HEK293 (cell line): ENCODE measurements around the gene THAP7.

Experiments used
- CTCF ChIA-PET: fragments of 350-600 bp; formaldehyde crosslinking; extraction: SDS; loops from one replicate; lab custom pipeline; 2021; ENCODE audit warnings: antibody characterized with exemption; lab: Yijun Ruan, JAX
- POLR2A ChIA-PET: fragments of 300-600 bp; formaldehyde crosslinking; extraction: SDS; loops from one replicate; lab custom pipeline; 2020; ENCODE audit warnings: antibody characterized with exemption, inconsistent platforms; lab: Yijun Ruan, JAX
- H3K27ac ChIP-seq: fragments of 200-500 bp; sonication (Bioruptor generic); 2 replicates; pipeline ENCODE4 v1.5.1; 2014; ENCODE audit warnings: low read depth, low read length, control low read depth, inconsistent platforms; ENCODE audit errors: extremely low read depth
- H3K36me3 ChIP-seq, 2 experiments: fragments of 200-500 bp in 1 of 2; sonication (Bioruptor generic) in 1 of 2; 1 replicate in 1 of 2; 2 replicates in 1 of 2; pipeline ENCODE4 v1.5.1; 2014 to 2017; ENCODE audit warnings: inconsistent platforms in 2 of 2, low read length in 2 of 2; ENCODE audit not compliant: control insufficient read depth in 2 of 2, insufficient read depth in 1 of 2
- H3K4me1 ChIP-seq: fragments of 200-500 bp; sonication (Bioruptor generic); 2 replicates; pipeline ENCODE4 v1.5.1; 2014; ENCODE audit warnings: mild to moderate bottlenecking, low read length, inconsistent platforms; ENCODE audit not compliant: control insufficient read depth, insufficient read depth
- H3K4me3 ChIP-seq: 2 replicates; pipeline ENCODE4 v1.5.1; 2011; ENCODE audit warnings: low read depth, mild to moderate bottlenecking, control low read depth, low read length, moderate library complexity
- H3K9me3 ChIP-seq: fragments of 200-500 bp; sonication (Bioruptor generic); 2 replicates; pipeline ENCODE4 v1.5.1; 2014; ENCODE audit warnings: low read depth, low read length, inconsistent platforms; ENCODE audit not compliant: control insufficient read depth, insufficient read depth
- GLIS1 ChIP-seq: fragments of 450-650 bp; formaldehyde crosslinking; IDR thresholded peaks from 2 replicates; pipeline ENCODE4 v1.5.1; 2016; ENCODE audit warnings: missing biosample characterization, missing genetic modification characterization
- GLIS2 ChIP-seq: fragments of 450-650 bp; formaldehyde crosslinking; IDR thresholded peaks from 2 replicates; pipeline ENCODE4 v1.5.1; 2016; ENCODE audit warnings: missing biosample characterization, missing genetic modification characterization
- KLF16 ChIP-seq: fragments of 450-650 bp; formaldehyde crosslinking; IDR thresholded peaks from 2 replicates; pipeline ENCODE4 v1.5.1; 2017; ENCODE audit warnings: missing biosample characterization, missing genetic modification characterization
- MYNN ChIP-seq: fragments of 450-650 bp; formaldehyde crosslinking; IDR thresholded peaks from 2 replicates; pipeline ENCODE4 v1.5.1; 2016; ENCODE audit warnings: missing biosample characterization, missing genetic modification characterization, borderline replicate concordance
- PRDM1 ChIP-seq: fragments of 450-650 bp; formaldehyde crosslinking; IDR thresholded peaks from 2 replicates; pipeline ENCODE4; 2016; ENCODE audit warnings: missing biosample characterization, missing genetic modification characterization
- ZBTB6 ChIP-seq: fragments of 450-650 bp; formaldehyde crosslinking; IDR thresholded peaks from 2 replicates; pipeline ENCODE4 v1.5.1; 2017; ENCODE audit warnings: missing biosample characterization, missing genetic modification characterization
- ZFHX2 ChIP-seq: fragments of 450-650 bp; formaldehyde crosslinking; conservative IDR thresholded peaks from 2 replicates; pipeline ENCODE4 v1.5.1; 2016; ENCODE audit warnings: missing biosample characterization, missing genetic modification characterization
- ZFP69B ChIP-seq: fragments of 450-650 bp; formaldehyde crosslinking; IDR thresholded peaks from 2 replicates; pipeline ENCODE4 v1.5.1; 2016; ENCODE audit warnings: missing biosample characterization, missing genetic modification characterization
- ZIC2 ChIP-seq: fragments of 450-650 bp; formaldehyde crosslinking; IDR thresholded peaks from 2 replicates; pipeline ENCODE4 v1.5.1; 2016; ENCODE audit warnings: missing biosample characterization, missing genetic modification characterization
- ZNF114 ChIP-seq: fragments of 450-650 bp; formaldehyde crosslinking; IDR thresholded peaks from 2 replicates; pipeline ENCODE4 v1.5.0; 2017; ENCODE audit warnings: missing biosample characterization, missing genetic modification characterization
- ZNF184 ChIP-seq: fragments of 450-650 bp; IDR thresholded peaks from 2 replicates; pipeline ENCODE4 v1.5.1; 2018; ENCODE audit warnings: missing biosample characterization, mild to moderate bottlenecking, missing genetic modification characterization
- ZNF202 ChIP-seq: fragments of 450-650 bp; formaldehyde crosslinking; IDR thresholded peaks from 2 replicates; pipeline ENCODE4 v1.5.1; 2016; ENCODE audit warnings: missing biosample characterization, missing genetic modification characterization, borderline replicate concordance
- ZNF324 ChIP-seq: fragments of 450-650 bp; formaldehyde crosslinking; IDR thresholded peaks from 2 replicates; pipeline ENCODE4 v1.5.1; 2016; ENCODE audit warnings: missing biosample characterization, missing genetic modification characterization
- ZNF366 ChIP-seq: fragments of 450-650 bp; formaldehyde crosslinking; conservative IDR thresholded peaks from 2 replicates; pipeline ENCODE4 v1.5.1; 2016; ENCODE audit warnings: missing biosample characterization, missing genetic modification characterization
- ZNF423 ChIP-seq: fragments of 450-650 bp; formaldehyde crosslinking; IDR thresholded peaks from 2 replicates; pipeline ENCODE4 v1.5.1; 2016; ENCODE audit warnings: missing biosample characterization, missing genetic modification characterization
- ZNF433 ChIP-seq: fragments of 450-650 bp; formaldehyde crosslinking; IDR thresholded peaks from 2 replicates; pipeline ENCODE4 v1.5.1; 2016; ENCODE audit warnings: missing biosample characterization, missing genetic modification characterization, low read depth
- ZNF488 ChIP-seq: fragments of 450-650 bp; formaldehyde crosslinking; IDR thresholded peaks from 2 replicates; pipeline ENCODE4 v1.5.1; 2016; ENCODE audit warnings: missing biosample characterization, missing genetic modification characterization
- ZNF501 ChIP-seq: fragments of 450-650 bp; formaldehyde crosslinking; IDR thresholded peaks from 2 replicates; pipeline ENCODE4 v1.5.1; 2016; ENCODE audit warnings: missing biosample characterization, missing genetic modification characterization
- ZNF513 ChIP-seq: fragments of 450-650 bp; IDR thresholded peaks from 2 replicates; pipeline ENCODE4 v1.5.1; 2018; ENCODE audit warnings: missing biosample characterization, missing genetic modification characterization
- ZNF544 ChIP-seq: fragments of 450-650 bp; formaldehyde crosslinking; IDR thresholded peaks from 2 replicates; pipeline ENCODE4 v1.5.0; 2017; ENCODE audit warnings: missing biosample characterization, missing genetic modification characterization
- ZNF558 ChIP-seq: fragments of 450-650 bp; formaldehyde crosslinking; IDR thresholded peaks from 2 replicates; pipeline ENCODE4 v1.5.1; 2016; ENCODE audit warnings: missing biosample characterization, missing genetic modification characterization
- ZNF658 ChIP-seq: fragments of 450-650 bp; formaldehyde crosslinking; IDR thresholded peaks from 2 replicates; pipeline ENCODE4; 2016; ENCODE audit warnings: missing biosample characterization, missing genetic modification characterization
- ZNF660 ChIP-seq: fragments of 450-650 bp; IDR thresholded peaks from 2 replicates; pipeline ENCODE4 v1.5.1; 2018; ENCODE audit warnings: missing biosample characterization, mild to moderate bottlenecking, missing genetic modification characterization
- TF ChIP-seq, protein P1 (sequence below): fragments of 450-650 bp; formaldehyde crosslinking; IDR thresholded peaks from 2 replicates; pipeline ENCODE4 v1.5.1; 2016; ENCODE audit warnings: missing biosample characterization, missing genetic modification characterization, borderline replicate concordance

The THAP7 gene

DNA sequence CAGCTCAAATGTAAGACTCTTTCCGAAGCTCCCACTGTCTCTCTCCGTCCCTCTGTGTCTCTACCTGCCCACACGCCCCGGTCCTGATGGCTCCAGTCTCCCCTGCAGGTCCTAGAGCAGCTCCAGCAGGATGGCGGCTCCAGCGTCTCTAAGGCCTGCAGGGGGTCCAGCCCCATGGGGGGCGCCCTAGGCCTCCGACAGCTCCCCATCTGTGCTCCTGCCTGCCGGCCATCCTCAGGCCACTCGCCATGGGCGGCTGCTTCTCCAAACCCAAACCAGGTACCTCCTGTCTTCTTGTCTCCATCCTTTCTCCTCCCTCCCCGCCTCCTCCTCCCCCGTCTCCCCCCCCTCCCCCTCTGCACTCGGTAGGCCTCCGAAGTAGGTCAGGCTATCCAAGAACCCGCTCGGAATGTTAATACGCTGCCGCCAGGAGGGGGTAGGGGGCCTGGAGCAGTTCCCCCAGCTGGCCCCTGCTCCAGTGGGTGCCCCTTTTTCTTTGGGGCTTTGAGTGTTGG, 34.2 kb downstream of the THAP7 start:
- no peaks in the 10 kb centered on the region for H3K9me3 ChIP-seq
- no peaks in the 10 kb centered on the region for H3K36me3 ChIP-seq
- no peaks in the 10 kb centered on the region for H3K4me1 ChIP-seq
- peak; percentile 98 for TF ChIP-seq ZBTB6 (tag by site-specific recombination)
- no peak for TF ChIP-seq ZNF658 (tag by site-specific recombination)
- peak; percentile 68 for TF ChIP-seq ZIC2 (tag by site-specific recombination)
- no peak for TF ChIP-seq ZNF366 (tag by site-specific recombination)
- TF ChIP-seq ZNF501 (tag by site-specific recombination) = no peak
- TF ChIP-seq ZNF488 = no peak
- TF ChIP-seq ZNF324 (tag by site-specific recombination) = no peak
- TF ChIP-seq GLIS1 (tag by site-specific recombination) = peak; percentile 55
- TF ChIP-seq GLIS2 (tag by site-specific recombination) = peak; percentile 50; the same call in 1 of the 2 replicates
- H3K27ac ChIP-seq = no peak overlapping the region
- H3K4me3 ChIP-seq = no peak overlapping the region
- POLR2A ChIA-PET = interaction anchor here (3.4 kb wide), 1 partner anchor 15 kb away, joined by 19 read pairs; the partner anchor contains the start of gene LZTR1
- CTCF ChIA-PET = interaction anchor here (0.7 to 1.9 kb wide), 5 partner anchors 8 to 101 kb away, joined by 3 to 8 read pairs (median 4); partner anchors contain the start of gene LZTR1

GRCh38 chr22:20966883-20967696, 34.8 kb downstream of the THAP7 start, which contains the start of gene AIFM3:
AIFM3 (plus strand) TSS chr22:20967255; CDS start chr22:20967945, 690 bp downstream.
- POLR2A ChIA-PET = interaction anchor here (3.4 kb wide), 1 partner anchor 15 kb away, joined by 19 read pairs; the partner anchor contains the start of gene LZTR1
- H3K4me1 ChIP-seq = no peaks in the 10 kb centered on the region
- CTCF ChIA-PET = interaction anchor here (0.8 to 1.9 kb wide), 3 partner anchors 9 to 53 kb away, joined by 3 to 8 read pairs (median 4); partner anchors contain the start of gene LZTR1
- H3K36me3 ChIP-seq = no peaks in the 10 kb centered on the region
- TF ChIP-seq KLF16 = no peak
- TF ChIP-seq ZNF660 (tag by site-specific recombination) = no peak
- peak; percentile 41 for TF ChIP-seq ZFHX2 (tag by site-specific recombination)
- TF ChIP-seq ZNF513 = no peak
- no peak for TF ChIP-seq ZNF202 (tag by site-specific recombination)
- H3K9me3 ChIP-seq = no peaks in the 10 kb centered on the region
- no peak within 1 kb of the TSS for H3K27ac ChIP-seq
- H3K4me3 ChIP-seq = no peak within 1 kb of the TSS

DNA sequence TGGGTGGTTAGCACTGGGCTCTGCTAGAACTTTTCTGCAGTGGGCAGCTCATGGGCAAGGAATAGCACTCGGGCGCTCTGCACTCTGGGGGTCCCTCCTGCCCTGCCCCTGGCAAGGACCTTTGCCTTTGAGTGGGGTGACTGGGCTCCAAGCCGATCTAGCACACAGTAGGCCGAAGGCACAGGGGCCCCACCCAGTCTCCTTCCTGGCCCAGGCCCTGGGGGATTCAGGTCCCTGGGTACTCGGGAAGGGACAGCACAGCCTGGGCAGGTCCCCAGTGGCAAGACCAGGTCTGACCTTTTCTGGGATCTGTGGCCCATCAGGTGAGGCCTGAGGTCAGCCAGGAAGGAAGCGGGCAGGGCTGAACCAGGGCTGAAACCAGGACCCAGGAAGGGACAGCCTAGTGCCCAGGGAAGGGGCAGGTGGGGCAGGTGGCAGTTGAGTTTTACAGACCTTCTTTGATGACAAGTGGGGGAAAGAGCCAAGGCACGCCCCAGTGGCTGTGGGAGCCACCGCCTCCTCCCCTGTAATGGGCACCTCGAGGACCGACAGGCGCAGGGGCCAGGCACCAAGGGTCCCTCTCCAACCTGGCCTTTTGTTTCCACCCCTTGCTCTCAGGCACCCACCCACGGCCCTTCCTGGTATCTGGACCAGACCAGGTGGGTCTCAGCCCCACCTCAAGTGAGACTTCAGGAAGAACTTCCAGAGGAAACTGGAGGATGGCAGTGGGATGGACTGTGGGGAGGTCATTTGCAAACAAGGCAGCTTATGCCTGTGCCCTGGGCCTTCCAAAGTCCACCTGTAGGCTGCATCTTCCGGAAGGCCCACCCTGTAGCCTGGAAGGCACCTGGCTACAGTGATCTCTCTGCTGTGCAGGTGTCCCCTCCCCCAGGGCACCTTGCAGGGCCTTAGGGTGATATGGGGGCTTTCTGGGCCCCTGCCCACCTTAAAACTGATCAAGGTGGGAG, 35.7 kb downstream of the THAP7 start:
- ChIA-PET POLR2A (no interaction called here), CTCF (interaction anchor here (1.9 kb wide), 1 partner anchor 54 kb away, joined by 4 read pairs; no protein-coding TSS in a partner anchor)
- Histone ChIP-seq H3K4me1 (no peaks in the 10 kb centered on the region), H3K27ac (no peak overlapping the region), H3K36me3 (no peaks in the 10 kb centered on the region), H3K9me3 (no peaks in the 10 kb centered on the region), H3K4me3 (no peak overlapping the region)
- no peak for TF ChIP-seq ZNF544 (tag by site-specific recombination)
- TF ChIP-seq ZNF184 = no peak
- no peak for TF ChIP-seq ZNF114 (tag by site-specific recombination)
- TF ChIP-seq ZNF558 = no peak
- no peak for TF ChIP-seq PRDM1 (tag by site-specific recombination)
- TF ChIP-seq ZNF433 (tag by site-specific recombination) = no peak
- TF ChIP-seq ZNF423 (tag by site-specific recombination) = no peak
- TF ChIP-seq, protein P1, sequence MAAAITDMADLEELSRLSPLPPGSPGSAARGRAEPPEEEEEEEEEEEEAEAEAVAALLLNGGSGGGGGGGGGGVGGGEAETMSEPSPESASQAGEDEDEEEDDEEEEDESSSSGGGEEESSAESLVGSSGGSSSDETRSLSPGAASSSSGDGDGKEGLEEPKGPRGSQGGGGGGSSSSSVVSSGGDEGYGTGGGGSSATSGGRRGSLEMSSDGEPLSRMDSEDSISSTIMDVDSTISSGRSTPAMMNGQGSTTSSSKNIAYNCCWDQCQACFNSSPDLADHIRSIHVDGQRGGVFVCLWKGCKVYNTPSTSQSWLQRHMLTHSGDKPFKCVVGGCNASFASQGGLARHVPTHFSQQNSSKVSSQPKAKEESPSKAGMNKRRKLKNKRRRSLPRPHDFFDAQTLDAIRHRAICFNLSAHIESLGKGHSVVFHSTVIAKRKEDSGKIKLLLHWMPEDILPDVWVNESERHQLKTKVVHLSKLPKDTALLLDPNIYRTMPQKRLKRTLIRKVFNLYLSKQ (tag by site-specific recombination) = no peak
- TF ChIP-seq ZFP69B (tag by site-specific recombination) = no peak
- TF ChIP-seq MYNN (tag by site-specific recombination) = no peak
